ENCODE results near the gene KHDC3L. TPM values are rescaled to one million over a fixed set of nuclear protein-coding genes. Genes with fewer than 3 reads are reported as not detected.
A peak's percentile ranks its signal among the peaks of the same experiment; 100 is the strongest.
"Not testable (repeated sequence)": the region's sequence is repeated elsewhere in the genome, so short reads cannot be mapped to it uniquely, and the experiment has no call there.

KHDC3L gene
- total RNA-seq, 6 experiments from 2014 or later, result not detected

- H3K27ac ChIP-seq, result no peak overlapping the region
- H3K27me3 ChIP-seq, result no peaks in the 10 kb centered on the region
- H3K4me1 ChIP-seq, result no peaks in the 10 kb centered on the region
- 79% methylated on average over 2 of the region's 2 CpGs for WGBS (ENCODE audit: insufficient coverage, low coverage, low lambda C conversion rate, missing lambda C conversion rate)
- H3K36me3 ChIP-seq, result no peaks in the 10 kb centered on the region
- intact Hi-C loops (cut with DNase I), result no loop called here
- TF ChIP-seq CTCF (IDR thresholded peaks at IDR 0.05) (no peak), POLR2A (IDR thresholded peaks at IDR 0.05) (no peak)
- DNase-seq (no peak), ATAC-seq (no peak)
- H3K4me3 ChIP-seq, result no peak overlapping the region
- H3K9me3 ChIP-seq, result no peaks in the 10 kb centered on the region
Observed at GRCh38 chr6:73391675-73392074, 29.2 kb downstream of the KHDC3L start.

GRCh38 chr6:73392188-73392587, 29.7 kb downstream of the KHDC3L start:
- DNase-seq; ATAC-seq; intact Hi-C loops (cut with DNase I); H3K4me1 ChIP-seq; H3K36me3 ChIP-seq; H3K27ac ChIP-seq; H3K4me3 ChIP-seq; H3K27me3 ChIP-seq; H3K9me3 ChIP-seq: not testable (repeated sequence)
- WGBS (ENCODE audit: insufficient coverage, low coverage, low lambda C conversion rate, missing lambda C conversion rate), result 53% methylated on average over 4 of the region's 4 CpGs

- intact Hi-C loops (cut with DNase I), result no loop called here
- 94% methylated on average over 2 of the region's 3 CpGs for WGBS (ENCODE audit: insufficient coverage, low coverage, low lambda C conversion rate, missing lambda C conversion rate)
Observed at GRCh38 chr6:73393278-73393677, 30.8 kb downstream of the KHDC3L start.

GRCh38 chr6:73394577-73395354, 32.3 kb downstream of the KHDC3L start, which contains the start of gene DDX43:
Gene DDX43, plus strand, starts transcription at chr6:73394828. Its CDS starts 78 bp downstream, at chr6:73394906.
- H3K36me3 ChIP-seq, result no peaks in the 10 kb centered on the region
- no peaks in the 10 kb centered on the region for H3K4me1 ChIP-seq
- WGBS (ENCODE audit: insufficient coverage, low coverage, low lambda C conversion rate, missing lambda C conversion rate), result 78% methylated on average over 17 of the region's 54 CpGs
- H3K4me3 ChIP-seq, result peak within 1 kb of the TSS in 1 of 3 donors; percentile 46
- H3K27me3 ChIP-seq, result no peaks in the 10 kb centered on the region
- DNase-seq (peak in 1 of 3 donors; percentile 59), ATAC-seq (peak in 3 of 4 donors; percentile 47 to 92 (median 74))
- intact Hi-C loops (cut with DNase I), result no loop called here
- H3K27ac ChIP-seq, result no peak within 1 kb of the TSS
- no peaks in the 10 kb centered on the region for H3K9me3 ChIP-seq
- no peak for TF ChIP-seq CTCF (IDR thresholded peaks at IDR 0.05)
- TF ChIP-seq POLR2A (IDR thresholded peaks at IDR 0.05), result no peak

More at GRCh38 chr6:73393278-73393677, 30.8 kb downstream of the KHDC3L start:
- Histone ChIP-seq H3K27ac (no peak overlapping the region), H3K9me3 (no peaks in the 10 kb centered on the region), H3K36me3 (no peaks in the 10 kb centered on the region), H3K27me3 (no peaks in the 10 kb centered on the region), H3K4me1 (no peaks in the 10 kb centered on the region), H3K4me3 (no peak overlapping the region)
- TF ChIP-seq CTCF (IDR thresholded peaks at IDR 0.05), result no peak
- no peak for TF ChIP-seq POLR2A (IDR thresholded peaks at IDR 0.05)
- ATAC-seq (no peak), DNase-seq (no peak)

- H3K36me3 ChIP-seq, result no peaks in the 10 kb centered on the region
- ATAC-seq, result no peak
- intact Hi-C loops (cut with DNase I), result no loop called here
- H3K9me3 ChIP-seq, result no peaks in the 10 kb centered on the region
- no peak for DNase-seq
- WGBS (ENCODE audit: insufficient coverage, low coverage, low lambda C conversion rate, missing lambda C conversion rate), result 89% methylated on average over 10 of the region's 10 CpGs
- H3K4me1 ChIP-seq, result no peaks in the 10 kb centered on the region
- no peaks in the 10 kb centered on the region for H3K27me3 ChIP-seq
- no peak overlapping the region for H3K27ac ChIP-seq
- H3K4me3 ChIP-seq, result no peak overlapping the region
- TF ChIP-seq CTCF (IDR thresholded peaks at IDR 0.05) (no peak), POLR2A (IDR thresholded peaks at IDR 0.05) (no peak)
Observed at GRCh38 chr6:73395875-73396274, 33.4 kb downstream of the KHDC3L start.

All from right lobe of liver (tissue), 6 donors.